Natural killer cell (primary cell): ENCODE data around the gene FHDC1. TPM values are rescaled to one million over a fixed set of nuclear protein-coding genes. Genes with fewer than 3 reads are reported as not detected.
"Not testable (repeated sequence)": the region's sequence is repeated elsewhere in the genome, so short reads cannot be mapped to it uniquely, and the experiment has no call there.

Source experiments
- ATAC-seq, 3 donors: fragments of 150-1000 bp in 2 of 3; fragments of 200-7000 bp in 1 of 3; cut with Tn5 transposase; 1 replicate in 1 of 3; 2 replicates in 2 of 3; pipeline ENCODE4 v1.10.0; 2021; ENCODE audit warnings: mild to moderate bottlenecking in 2 of 3, moderate library complexity in 2 of 3
- DNase-seq, 2 donors: peaks; one replicate each; pipeline versions ENCODE4 v3.0.0 to v3.0.0-alpha.2; 2013 to 2021; ENCODE audit warnings: mixed read lengths in 1 of 2
- H3K27ac ChIP-seq: one replicate; pipeline ENCODE4 v1.5.1; 2013; ENCODE audit warnings: mild to moderate bottlenecking, low read length
- H3K27me3 ChIP-seq: one replicate; pipeline ENCODE4 v1.6.1; 2013; ENCODE audit warnings: low read length; ENCODE audit not compliant: control insufficient read depth, insufficient read depth
- H3K36me3 ChIP-seq: one replicate; pipeline ENCODE4 v1.6.1; 2013; ENCODE audit warnings: low read length; ENCODE audit not compliant: control insufficient read depth, insufficient read depth
- H3K4me1 ChIP-seq: one replicate; pipeline ENCODE4 v1.6.1; 2013; ENCODE audit warnings: low read length; ENCODE audit not compliant: control insufficient read depth, insufficient read depth
- H3K4me3 ChIP-seq: one replicate; pipeline ENCODE4 v1.5.1; 2013; ENCODE audit warnings: low read length
- H3K9me3 ChIP-seq: one replicate; pipeline ENCODE4 v1.6.1; 2013; ENCODE audit warnings: low read length; ENCODE audit not compliant: control insufficient read depth, insufficient read depth
- H3K27ac Mint-ChIP-seq, 2 donors: one replicate each; pipeline ENCODE4 v1.8.0; 2022; ENCODE audit warnings: mild to moderate bottlenecking in 2 of 2, mixed read lengths in 2 of 2, moderate library complexity in 1 of 2
- H3K27me3 Mint-ChIP-seq, 2 donors: one replicate each; pipeline ENCODE4 v1.8.0; 2022; ENCODE audit warnings: low read depth in 2 of 2, mixed read lengths in 2 of 2
- H3K36me3 Mint-ChIP-seq: one replicate; pipeline ENCODE4 v1.8.0; 2022; ENCODE audit warnings: mixed read lengths
- H3K4me1 Mint-ChIP-seq, 2 donors: one replicate each; pipeline ENCODE4 v1.8.0; 2022; ENCODE audit warnings: mixed read lengths in 2 of 2
- H3K4me3 Mint-ChIP-seq: one replicate; pipeline ENCODE4 v1.8.0; 2022; ENCODE audit warnings: mild to moderate bottlenecking, moderate library complexity, mixed read lengths
- H3K9me3 Mint-ChIP-seq, 2 donors: one replicate each; pipeline ENCODE4 v1.8.0; 2022; ENCODE audit warnings: mixed read lengths in 2 of 2
- CTCF ChIP-seq: fragments of 200-600 bp; IDR thresholded peaks from one replicate; pipeline ENCODE4 v1.8.0; 2022; ENCODE audit warnings: antibody characterized with exemption
- WGBS: methylation state at CpG from one replicate; pipeline ENCODE4 v1.1.7; 2013; ENCODE audit warnings: missing lambda C conversion rate; ENCODE audit not compliant: insufficient coverage; 5-methylcytosine and 5-hydroxymethylcytosine counted together
- intact Hi-C: fragments of 100-400 bp; cut with micrococcal nuclease; formaldehyde crosslinking; loops from one replicate; pipeline ENCODE4 v1.14.2; 2022
- total RNA-seq, 4 donors: library from RNA; stranded (reverse); fragments of 120-200 nt in 1 of 4; gene quantifications; one replicate each; pipeline versions ENCODE4 v1.2.3 to v1.2.4, GENCODE V29; 2013 to 2022

Gene FHDC1
- total RNA-seq, 3 donors from 2014 or later (not counting 1 experiment from before 2014, with no cell fraction given): 0.10 to 0.23 (median 0.16) TPM

- Mint-ChIP-seq H3K4me3 (no peak overlapping the region), H3K36me3 (no peaks in the 10 kb centered on the region), H3K9me3 (no peaks in the 10 kb centered on the region), H3K4me1 (peaks cover 4 to 11% of the 10 kb centered on the region in 2 donors), H3K27ac (no peak overlapping the region), H3K27me3 (no peaks in the 10 kb centered on the region)
- no peak overlapping the region for H3K27ac ChIP-seq
- no peak for TF ChIP-seq CTCF
- H3K36me3 ChIP-seq: peaks cover 26% of the 10 kb centered on the region
- intact Hi-C loops: no loop called here
- H3K4me1 ChIP-seq: no peaks in the 10 kb centered on the region
- no peaks in the 10 kb centered on the region for H3K9me3 ChIP-seq
- no peaks in the 10 kb centered on the region for H3K27me3 ChIP-seq
- DNase-seq (no peak), ATAC-seq (no peak)
- 100% methylated on average over 1 of the region's 1 CpG for WGBS
- no peak overlapping the region for H3K4me3 ChIP-seq
Observed at GRCh38 chr4:152894673-152895072, 41.5 kb upstream of the FHDC1 start.

- H3K27ac Mint-ChIP-seq: no peak overlapping the region
- H3K36me3 Mint-ChIP-seq: no peaks in the 10 kb centered on the region
- Histone ChIP-seq H3K4me1 (no peaks in the 10 kb centered on the region), H3K27me3 (no peaks in the 10 kb centered on the region), H3K9me3 (no peaks in the 10 kb centered on the region), H3K4me3 (no peak overlapping the region), H3K27ac (no peak overlapping the region), H3K36me3 (peaks cover 15% of the 10 kb centered on the region)
- no peaks in the 10 kb centered on the region for H3K27me3 Mint-ChIP-seq
- intact Hi-C loops: no loop called here
- WGBS: no CpG with 5 or more reads among the region's 1 CpG
- H3K4me1 Mint-ChIP-seq: peaks cover 4 to 11% of the 10 kb centered on the region in 2 donors
- TF ChIP-seq CTCF: no peak
- no peak overlapping the region for H3K4me3 Mint-ChIP-seq
- no peak for ATAC-seq
- no peak for DNase-seq
- no peaks in the 10 kb centered on the region for H3K9me3 Mint-ChIP-seq
Observed at GRCh38 chr4:152896811-152897210, 39.3 kb upstream of the FHDC1 start.

- DNase-seq, intact Hi-C loops, H3K36me3 ChIP-seq, H3K27me3 ChIP-seq, H3K4me1 Mint-ChIP-seq, H3K4me3 Mint-ChIP-seq, H3K27ac ChIP-seq, H3K27me3 Mint-ChIP-seq, H3K9me3 Mint-ChIP-seq, H3K4me1 ChIP-seq, ATAC-seq, H3K36me3 Mint-ChIP-seq, H3K4me3 ChIP-seq, H3K27ac Mint-ChIP-seq, H3K9me3 ChIP-seq: not testable (repeated sequence)
- WGBS: 83% methylated on average over 6 of the region's 6 CpGs
Observed at GRCh38 chr4:152898133-152898532, 38.0 kb upstream of the FHDC1 start.

GRCh38 chr4:152898606-152899005, 37.5 kb upstream of the FHDC1 start:
- H3K4me1 ChIP-seq: no peaks in the 10 kb centered on the region
- peaks cover 4 to 7% of the 10 kb centered on the region in 2 donors for H3K4me1 Mint-ChIP-seq
- DNase-seq (no peak), ATAC-seq (no peak)
- H3K27ac Mint-ChIP-seq: no peak overlapping the region
- intact Hi-C loops: no loop called here
- H3K27me3 Mint-ChIP-seq: no peaks in the 10 kb centered on the region
- H3K27me3 ChIP-seq: no peaks in the 10 kb centered on the region
- no peak overlapping the region for H3K4me3 Mint-ChIP-seq
- H3K36me3 ChIP-seq: peaks cover 4% of the 10 kb centered on the region
- H3K4me3 ChIP-seq: no peak overlapping the region
- TF ChIP-seq CTCF: no peak
- no peaks in the 10 kb centered on the region for H3K36me3 Mint-ChIP-seq
- H3K9me3 ChIP-seq: no peaks in the 10 kb centered on the region
- no peak overlapping the region for H3K27ac ChIP-seq
- no peaks in the 10 kb centered on the region for H3K9me3 Mint-ChIP-seq
